Hepatocyte (in vitro differentiated cells): ENCODE results near the gene ABCB11. TPM values are rescaled to one million over a fixed set of nuclear protein-coding genes. Genes with fewer than 3 reads are reported as not detected.

Source experiments
- DNase-seq: peaks from one replicate; pipeline ENCODE4 v3.0.0-alpha.2; 2016; ENCODE audit warnings: low spot score
- H2AFZ ChIP-seq: fragments of 200-600 bp; sonication (generic); 2 replicates; pipeline ENCODE4 v1.6.0; 2016; ENCODE audit warnings: antibody characterized with exemption, mild to moderate bottlenecking
- H3K27ac ChIP-seq: fragments of 200-600 bp; sonication (generic); 2 replicates; pipeline ENCODE4 v1.5.1; 2016; ENCODE audit warnings: mild to moderate bottlenecking
- H3K27me3 ChIP-seq: fragments of 200-600 bp; sonication (generic); 2 replicates; pipeline ENCODE4 v1.6.1; 2016
- H3K36me3 ChIP-seq: fragments of 200-600 bp; sonication (generic); replicated peaks from 2 replicates; pipeline ENCODE4 v1.5.1; 2016; ENCODE audit warnings: low read depth; ENCODE audit not compliant: insufficient read depth
- H3K4me1 ChIP-seq: fragments of 200-600 bp; sonication (generic); 2 replicates; pipeline ENCODE4 v1.5.1; 2016; ENCODE audit warnings: mild to moderate bottlenecking, moderate library complexity; ENCODE audit not compliant: insufficient read depth
- H3K4me2 ChIP-seq: fragments of 200-600 bp; sonication (generic); 2 replicates; pipeline ENCODE4 v1.6.0; 2016
- H3K4me3 ChIP-seq: fragments of 200-600 bp; sonication (generic); 2 replicates; pipeline ENCODE4 v1.5.1; 2016; ENCODE audit warnings: mild to moderate bottlenecking
- H3K79me2 ChIP-seq: fragments of 200-600 bp; sonication (generic); 2 replicates; pipeline ENCODE4 v1.6.0; 2017; ENCODE audit warnings: mild to moderate bottlenecking
- H3K9me2 ChIP-seq: fragments of 200-600 bp; sonication (generic); replicated peaks from 2 replicates; pipeline ENCODE4 v1.6.0; 2017; ENCODE audit warnings: mild to moderate bottlenecking; ENCODE audit not compliant: insufficient read depth
- H3K9me3 ChIP-seq: fragments of 200-600 bp; sonication (generic); 2 replicates; pipeline ENCODE4 v1.5.1; 2016; ENCODE audit warnings: low read depth, mild to moderate bottlenecking
- H4K20me1 ChIP-seq: fragments of 200-600 bp; sonication (generic); 2 replicates; pipeline ENCODE4 v1.6.0; 2016; ENCODE audit warnings: mild to moderate bottlenecking; ENCODE audit not compliant: insufficient read depth, poor library complexity, severe bottlenecking
- EZH2 ChIP-seq: fragments of 200-600 bp; sonication (generic); IDR thresholded peaks from 2 replicates; pipeline ENCODE4 v1.6.1; 2016; ENCODE audit warnings: antibody characterized with exemption, mild to moderate bottlenecking, borderline replicate concordance
- EZH2phosphoT487 ChIP-seq: fragments of 200-600 bp; sonication (generic); IDR thresholded peaks from one replicate; pipeline ENCODE4 v1.6.1; 2018; ENCODE audit warnings: antibody characterized with exemption, mild to moderate bottlenecking, low read depth, moderate library complexity; ENCODE audit not compliant: unreplicated experiment, severe bottlenecking
- WGBS: methylation state at CpG from one replicate; pipeline ENCODE4 v1.1.6; 2016; ENCODE audit warnings: low lambda C conversion rate; ENCODE audit errors: missing lambda C conversion rate; 5-methylcytosine and 5-hydroxymethylcytosine counted together
- polyA plus RNA-seq: library from polyadenylated mRNA; unstranded; fragments of >200 nt; fragmentation: Nextera tagmentation; extraction: Ambion mirVana; gene quantifications from 2 replicates; pipeline ENCODE4 v1.2.1, GENCODE V29; 2016
- total RNA-seq: library from RNA; depleted of rRNA; stranded (reverse); fragments of >200 nt; gene quantifications from 2 replicates; pipeline ENCODE4 v1.2.3, GENCODE V29; 2014
- TF ChIP-seq, protein P1 (sequence below): fragments of 200-600 bp; sonication (generic); IDR thresholded peaks from 2 replicates; pipeline ENCODE4 v1.5.1; 2016; ENCODE audit warnings: antibody characterized with exemption, mild to moderate bottlenecking; ENCODE audit not compliant: poor library complexity

ABCB11 gene
- total and polyA plus RNA-seq, 2 experiments from 2014 or later, result 2.0 to 9.2 TPM

DNA sequence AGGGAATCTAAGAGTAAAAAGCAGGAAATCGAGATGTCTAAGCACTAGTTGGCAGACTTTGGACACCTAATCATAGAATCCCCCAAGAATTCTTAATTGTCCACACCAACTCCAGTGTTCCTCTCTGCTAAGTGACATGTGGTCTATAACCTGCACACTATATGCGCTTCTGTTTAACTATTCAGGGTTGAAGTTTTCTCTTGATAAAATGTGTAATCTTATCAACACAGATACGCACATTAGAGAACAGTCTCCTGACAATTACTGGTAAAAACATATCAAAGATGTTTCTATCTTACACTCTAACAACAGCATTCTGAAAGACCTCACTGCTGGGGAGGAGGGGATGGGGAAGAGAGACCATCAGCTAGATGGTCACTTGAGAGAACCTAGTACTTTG is 3.9 kb downstream of the ABCB11 start:
- 88% methylated on average over 3 of the region's 3 CpGs for WGBS
- no peak for DNase-seq

GRCh38 chr2:169026056-169026455 is 5.1 kb downstream of the ABCB11 start:
- H3K9me2 ChIP-seq, result no peaks in the 10 kb centered on the region
- H3K4me2 ChIP-seq, result no peak overlapping the region
- TF ChIP-seq, protein P1, sequence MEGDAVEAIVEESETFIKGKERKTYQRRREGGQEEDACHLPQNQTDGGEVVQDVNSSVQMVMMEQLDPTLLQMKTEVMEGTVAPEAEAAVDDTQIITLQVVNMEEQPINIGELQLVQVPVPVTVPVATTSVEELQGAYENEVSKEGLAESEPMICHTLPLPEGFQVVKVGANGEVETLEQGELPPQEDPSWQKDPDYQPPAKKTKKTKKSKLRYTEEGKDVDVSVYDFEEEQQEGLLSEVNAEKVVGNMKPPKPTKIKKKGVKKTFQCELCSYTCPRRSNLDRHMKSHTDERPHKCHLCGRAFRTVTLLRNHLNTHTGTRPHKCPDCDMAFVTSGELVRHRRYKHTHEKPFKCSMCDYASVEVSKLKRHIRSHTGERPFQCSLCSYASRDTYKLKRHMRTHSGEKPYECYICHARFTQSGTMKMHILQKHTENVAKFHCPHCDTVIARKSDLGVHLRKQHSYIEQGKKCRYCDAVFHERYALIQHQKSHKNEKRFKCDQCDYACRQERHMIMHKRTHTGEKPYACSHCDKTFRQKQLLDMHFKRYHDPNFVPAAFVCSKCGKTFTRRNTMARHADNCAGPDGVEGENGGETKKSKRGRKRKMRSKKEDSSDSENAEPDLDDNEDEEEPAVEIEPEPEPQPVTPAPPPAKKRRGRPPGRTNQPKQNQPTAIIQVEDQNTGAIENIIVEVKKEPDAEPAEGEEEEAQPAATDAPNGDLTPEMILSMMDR, result no peak
- TF ChIP-seq EZH2phosphoT487 (no peak), EZH2 (no peak)
- DNase-seq, result no peak
- WGBS, result 68% methylated on average over 1 of the region's 1 CpG
- H3K4me3 ChIP-seq, result no peak overlapping the region
- no peaks in the 10 kb centered on the region for H3K36me3 ChIP-seq
- no peaks in the 10 kb centered on the region for H3K79me2 ChIP-seq
- no peaks in the 10 kb centered on the region for H4K20me1 ChIP-seq
- H3K4me1 ChIP-seq, result no peaks in the 10 kb centered on the region
- H3K27ac ChIP-seq, result no peak overlapping the region
- H3K9me3 ChIP-seq, result no peaks in the 10 kb centered on the region
- no peak overlapping the region for H2AFZ ChIP-seq
- no peaks in the 10 kb centered on the region for H3K27me3 ChIP-seq

More for the DNA sequence above, 3.9 kb downstream of the ABCB11 start:
- no peaks in the 10 kb centered on the region for H3K36me3 ChIP-seq
- H3K4me2 ChIP-seq, result no peak overlapping the region
- H3K4me3 ChIP-seq, result no peak overlapping the region
- no peaks in the 10 kb centered on the region for H3K9me3 ChIP-seq
- no peaks in the 10 kb centered on the region for H4K20me1 ChIP-seq
- TF ChIP-seq EZH2phosphoT487 (no peak), EZH2 (no peak)
- TF ChIP-seq, protein P1, result no peak
- H3K4me1 ChIP-seq, result no peaks in the 10 kb centered on the region
- H2AFZ ChIP-seq, result no peak overlapping the region
- no peak overlapping the region for H3K27ac ChIP-seq
- no peaks in the 10 kb centered on the region for H3K9me2 ChIP-seq
- no peaks in the 10 kb centered on the region for H3K27me3 ChIP-seq
- no peaks in the 10 kb centered on the region for H3K79me2 ChIP-seq

- Histone ChIP-seq H3K9me2 (no peaks in the 10 kb centered on the region), H4K20me1 (no peaks in the 10 kb centered on the region), H3K9me3 (no peaks in the 10 kb centered on the region), H3K4me1 (no peaks in the 10 kb centered on the region), H3K36me3 (no peaks in the 10 kb centered on the region), H2AFZ (no peak overlapping the region), H3K4me2 (no peak overlapping the region), H3K27ac (no peak overlapping the region), H3K27me3 (no peaks in the 10 kb centered on the region), H3K4me3 (no peak overlapping the region), H3K79me2 (no peaks in the 10 kb centered on the region)
- 39% methylated on average over 3 of the region's 3 CpGs for WGBS
- no peak for DNase-seq
- no peak for TF ChIP-seq EZH2
- TF ChIP-seq, protein P1, result no peak
- no peak for TF ChIP-seq EZH2phosphoT487
These were observed 8.0 kb downstream of the ABCB11 start for GRCh38 chr2:169023161-169023560.

DNA sequence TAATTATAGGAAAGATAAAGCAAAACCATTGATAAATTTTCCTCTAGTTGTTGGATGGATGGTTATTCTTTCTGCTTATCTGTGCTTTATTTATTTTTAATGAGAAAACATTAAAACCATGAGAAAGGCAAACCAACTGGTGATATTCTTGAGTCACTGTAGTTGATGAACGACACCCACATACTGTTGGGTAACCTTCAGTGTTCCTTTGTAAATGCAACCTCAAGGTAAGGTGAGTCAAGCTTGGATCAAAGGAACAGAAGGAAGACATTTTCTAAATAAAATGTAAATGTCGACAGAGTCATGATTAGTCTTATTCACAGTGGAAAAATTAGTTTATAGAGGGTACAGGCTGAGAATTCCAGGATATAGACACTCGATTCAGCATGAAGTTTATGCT is 12.7 kb downstream of the ABCB11 start:
- 79% methylated on average over 3 of the region's 3 CpGs for WGBS
- Histone ChIP-seq H2AFZ (no peak overlapping the region), H3K9me2 (no peaks in the 10 kb centered on the region), H3K27me3 (no peaks in the 10 kb centered on the region), H3K36me3 (no peaks in the 10 kb centered on the region), H3K9me3 (no peaks in the 10 kb centered on the region), H3K27ac (no peak overlapping the region), H3K4me2 (no peak overlapping the region), H4K20me1 (no peaks in the 10 kb centered on the region), H3K4me1 (no peaks in the 10 kb centered on the region), H3K79me2 (no peaks in the 10 kb centered on the region), H3K4me3 (no peak overlapping the region)
- DNase-seq, result no peak
- TF ChIP-seq EZH2phosphoT487 (no peak), EZH2 (no peak)
- TF ChIP-seq, protein P1, result no peak
